SK-N-SH (cell line): ENCODE results near the gene EIF6. TPM values are rescaled to one million over a fixed set of nuclear protein-coding genes. Genes with fewer than 3 reads are reported as not detected.

Experiments
- CTCF ChIA-PET: fragments of 300-600, 350-600 bp; formaldehyde crosslinking; extraction: SDS; loops from one replicate; lab custom pipeline; 2021; lab: Yijun Ruan, JAX
- POLR2A ChIA-PET: fragments of 350-600 bp; sonication (Branson Sonifier 250); formaldehyde crosslinking; extraction: SDS; loops from one replicate; lab custom pipeline; 2020; ENCODE audit warnings: antibody characterized with exemption, inconsistent platforms; lab: Yijun Ruan, JAX
- DNase-seq: peaks from one replicate; pipeline ENCODE4 v3.0.0; 2012
- H2AFZ ChIP-seq: fragments of 200-600 bp; sonication (generic); 2 replicates; pipeline ENCODE4 v1.8.1; 2016; ENCODE audit warnings: antibody characterized with exemption, mild to moderate bottlenecking, low read depth
- H3F3A ChIP-seq: fragments of 200-600 bp; sonication (generic); replicated peaks from 2 replicates; pipeline ENCODE3; 2016; ENCODE audit warnings: antibody characterized with exemption, mild to moderate bottlenecking; ENCODE audit not compliant: insufficient read depth
- H3K27ac ChIP-seq, 2 experiments: fragments of 200-500 bp in 1 of 2; fragments of 200-600 bp in 1 of 2; sonication (Bioruptor generic) in 1 of 2; sonication (generic), shearing (Covaris generic) in 1 of 2; 2 replicates each; pipeline versions ENCODE4 v1.5.1 to v1.6.1; 2014 to 2016; ENCODE audit warnings: low read depth in 2 of 2, inconsistent platforms in 1 of 2, low read length in 1 of 2, mild to moderate bottlenecking in 1 of 2, mixed read lengths in 1 of 2
- H3K27me3 ChIP-seq: fragments of 200-600 bp; sonication (generic), shearing (Covaris generic); 2 replicates; pipeline ENCODE4 v1.6.1; 2016; ENCODE audit warnings: mixed run types; ENCODE audit not compliant: insufficient read depth
- H3K36me3 ChIP-seq, 2 experiments: fragments of 200-500 bp in 1 of 2; fragments of 200-600 bp in 1 of 2; sonication (Bioruptor generic) in 1 of 2; sonication (generic) in 1 of 2; replicated peaks in 1 of 2; 2 replicates each; pipeline versions ENCODE3 to v1.5.1; 2014 to 2016; ENCODE audit warnings: low read length in 1 of 2, mild to moderate bottlenecking in 1 of 2; ENCODE audit not compliant: insufficient read depth in 2 of 2, control insufficient read depth in 1 of 2
- H3K4me1 ChIP-seq, 2 experiments: fragments of 200-500 bp in 1 of 2; fragments of 200-600 bp in 1 of 2; sonication (Bioruptor generic) in 1 of 2; sonication (generic), shearing (Covaris generic) in 1 of 2; 2 replicates each; pipeline versions ENCODE4 v1.5.1 to v1.6.1; 2014 to 2016; ENCODE audit warnings: low read depth in 1 of 2, low read length in 1 of 2, mixed run types in 1 of 2; ENCODE audit not compliant: insufficient read depth in 2 of 2, control insufficient read depth in 1 of 2
- H3K4me2 ChIP-seq: fragments of 200-600 bp; sonication (generic), shearing (Covaris generic); 2 replicates; pipeline ENCODE4 v1.6.1; 2017; ENCODE audit warnings: mixed run types
- H3K4me3 ChIP-seq, 2 experiments: fragments of 200-500 bp in 1 of 2; fragments of 200-600 bp in 1 of 2; sonication (Bioruptor generic) in 1 of 2; sonication (generic), shearing (Covaris generic) in 1 of 2; 2 replicates each; pipeline versions ENCODE4 v1.5.1 to v1.8.1; 2014 to 2016; ENCODE audit warnings: low read depth in 2 of 2, inconsistent platforms in 1 of 2, low read length in 1 of 2, mild to moderate bottlenecking in 1 of 2, mixed read lengths in 1 of 2, moderate library complexity in 1 of 2
- H3K79me2 ChIP-seq: fragments of 200-600 bp; sonication (generic); 2 replicates; pipeline ENCODE4 v1.8.1; 2017; ENCODE audit warnings: mild to moderate bottlenecking; ENCODE audit not compliant: insufficient read depth
- H3K9ac ChIP-seq: fragments of 200-600 bp; sonication (generic); 2 replicates; pipeline ENCODE4 v1.6.1; 2017; ENCODE audit warnings: mixed run types
- H3K9me2 ChIP-seq: fragments of 200-600 bp; sonication (generic); 2 replicates; pipeline ENCODE4 v1.6.1; 2017; ENCODE audit warnings: mixed run types
- H3K9me3 ChIP-seq: fragments of 200-600 bp; sonication (generic); 2 replicates; pipeline ENCODE4 v1.6.1; 2017; ENCODE audit warnings: mixed run types, mild to moderate bottlenecking, moderate library complexity
- H4K20me1 ChIP-seq: fragments of 200-600 bp; sonication (generic); 2 replicates; pipeline ENCODE4 v1.6.1; 2017; ENCODE audit warnings: mild to moderate bottlenecking, mixed run types; ENCODE audit not compliant: insufficient read depth
- EP300 ChIP-seq, 2 experiments: IDR thresholded peaks; 2 replicates each; pipeline versions ENCODE4 v1.4.0 to v1.6.1; 2012; ENCODE audit warnings: borderline replicate concordance in 1 of 2, low read depth in 1 of 2, low read length in 1 of 2
- FOXJ3 ChIP-seq: sonication (generic); formaldehyde crosslinking; IDR thresholded peaks from 2 replicates; pipeline ENCODE4 v1.5.1; 2020; ENCODE audit warnings: mild to moderate bottlenecking, missing genetic modification reagents
- FOXM1 ChIP-seq: IDR thresholded peaks from 2 replicates; pipeline ENCODE4 v1.4.0; 2012; ENCODE audit warnings: low read depth, mild to moderate bottlenecking
- GABPA ChIP-seq: IDR thresholded peaks from 2 replicates; pipeline ENCODE4 v1.4.0; 2012; ENCODE audit warnings: low read depth, mild to moderate bottlenecking
- GATA2 ChIP-seq: sonication (generic); formaldehyde crosslinking; IDR thresholded peaks from 2 replicates; pipeline ENCODE4 v1.5.0; 2020; ENCODE audit warnings: mild to moderate bottlenecking, missing genetic modification reagents
- MXI1 ChIP-seq: IDR thresholded peaks from 2 replicates; pipeline ENCODE4 v1.6.1; 2012; ENCODE audit warnings: mild to moderate bottlenecking, low read depth, low read length, improper control_type of control experiment
- NRF1 ChIP-seq: IDR thresholded peaks from 2 replicates; pipeline ENCODE4 v1.6.1; 2012; ENCODE audit warnings: low read depth, mild to moderate bottlenecking, low read length
- RAD21 ChIP-seq: IDR thresholded peaks from 2 replicates; pipeline ENCODE4 v1.6.1; 2012; ENCODE audit warnings: mild to moderate bottlenecking, low read length
- SMC3 ChIP-seq: IDR thresholded peaks from 2 replicates; pipeline ENCODE4 v1.6.1; 2012; ENCODE audit warnings: low read depth, low read length, improper control_type of control experiment
- WGBS: methylation state at CpG from one replicate; pipeline ENCODE4 v1.1.6; 2017; ENCODE audit warnings: low lambda C conversion rate; 5-methylcytosine and 5-hydroxymethylcytosine counted together
- polyA plus RNA-seq, 3 experiments: library from polyadenylated mRNA; depleted of rRNA; stranded (reverse); fragments of >200 nt; gene quantifications; 2 replicates each; pipeline ENCODE4 v1.2.3, GENCODE V29; 2012
- TF ChIP-seq, protein P1 (sequence below): IDR thresholded peaks from 2 replicates; pipeline ENCODE4; 2012
- TF ChIP-seq, protein P2 (sequence below): fragments of 150-350 bp; IDR thresholded peaks from 2 replicates; pipeline ENCODE4 v1.6.1; 2016; ENCODE audit warnings: mild to moderate bottlenecking, low read depth, low read length
- TF ChIP-seq, protein P3 (sequence below): fragments of 150-350 bp; IDR thresholded peaks from 2 replicates; pipeline ENCODE4 v1.6.1; 2017; ENCODE audit warnings: antibody characterized with exemption, low read length, low read depth, borderline replicate concordance
- TF ChIP-seq, protein P4 (sequence below): fragments of 200-600 bp; sonication (generic); IDR thresholded peaks from 2 replicates; pipeline ENCODE4 v1.6.1; 2017; ENCODE audit warnings: antibody characterized with exemption, mild to moderate bottlenecking, moderate library complexity
- TF ChIP-seq, protein P5 (sequence below): IDR thresholded peaks from 2 replicates; pipeline ENCODE4 v1.4.0; 2012; ENCODE audit warnings: low read depth, borderline replicate concordance
- TF ChIP-seq, protein P6 (sequence below): IDR thresholded peaks from 2 replicates; pipeline ENCODE4 v1.4.0; 2012; ENCODE audit warnings: low read depth, borderline replicate concordance

Gene EIF6
- polyA plus RNA-seq, 1 of the 3 experiments (the other 2 are of a cell fraction) = 356 TPM

DNA sequence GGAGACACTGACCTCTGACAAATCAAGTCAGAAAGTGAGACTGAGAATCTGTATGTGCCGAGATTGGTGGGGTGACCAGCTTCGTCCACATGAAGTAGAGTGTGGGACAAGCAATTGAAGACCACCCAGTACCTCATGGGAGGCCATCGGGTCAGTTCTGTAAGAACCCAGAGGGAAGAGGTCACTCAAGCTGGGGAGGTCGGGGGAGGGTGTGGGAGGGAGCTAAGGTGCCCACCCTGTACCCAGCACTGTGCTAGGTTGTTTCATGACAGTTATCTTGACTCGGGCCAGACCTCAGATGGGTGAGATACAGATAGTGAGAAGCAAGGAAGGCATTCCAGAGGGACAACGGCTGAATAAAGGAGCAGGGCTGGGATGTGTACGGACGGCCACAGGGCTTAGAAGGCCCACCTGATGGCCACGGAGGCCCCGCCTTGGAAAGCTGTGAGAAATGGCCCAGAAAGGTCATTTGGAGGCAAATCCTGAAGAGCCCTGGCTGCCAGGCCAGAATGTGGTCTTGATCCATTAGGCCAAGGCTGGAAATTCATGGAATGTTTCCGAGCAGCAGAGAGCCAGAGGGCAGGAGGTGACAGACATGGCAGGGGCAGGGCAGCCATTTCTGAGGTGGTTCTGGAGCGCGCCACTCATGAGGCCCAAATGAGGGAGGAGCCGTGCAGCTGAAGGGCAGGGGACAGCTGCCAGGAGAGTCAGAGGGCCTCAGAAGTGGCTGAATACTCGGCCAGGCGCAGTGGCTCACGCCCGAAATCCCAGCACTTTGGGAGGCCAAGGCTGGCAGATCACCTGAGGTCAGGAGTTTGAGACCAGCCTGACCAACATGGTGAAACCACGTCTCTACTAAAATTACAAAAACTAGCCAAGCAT is 14.3 kb downstream of the EIF6 start:
- peaks cover 0 to 21% of the 10 kb centered on the region in 2 experiments for H3K36me3 ChIP-seq
- no peaks in the 10 kb centered on the region for H4K20me1 ChIP-seq
- no peaks in the 10 kb centered on the region for H3K9me2 ChIP-seq
- H3K9ac ChIP-seq = no peak overlapping the region
- TF ChIP-seq, protein P1, sequence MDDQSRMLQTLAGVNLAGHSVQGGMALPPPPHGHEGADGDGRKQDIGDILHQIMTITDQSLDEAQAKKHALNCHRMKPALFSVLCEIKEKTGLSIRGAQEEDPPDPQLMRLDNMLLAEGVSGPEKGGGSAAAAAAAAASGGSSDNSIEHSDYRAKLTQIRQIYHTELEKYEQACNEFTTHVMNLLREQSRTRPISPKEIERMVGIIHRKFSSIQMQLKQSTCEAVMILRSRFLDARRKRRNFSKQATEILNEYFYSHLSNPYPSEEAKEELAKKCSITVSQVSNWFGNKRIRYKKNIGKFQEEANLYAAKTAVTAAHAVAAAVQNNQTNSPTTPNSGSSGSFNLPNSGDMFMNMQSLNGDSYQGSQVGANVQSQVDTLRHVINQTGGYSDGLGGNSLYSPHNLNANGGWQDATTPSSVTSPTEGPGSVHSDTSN = no peak
- no peak for TF ChIP-seq GATA2 (CRISPR knock-in tag)
- no peak for TF ChIP-seq EP300 (IDR thresholded peaks at IDR 0.05; ENCODE audit: borderline replicate concordance in 1 of 2, low read depth in 1 of 2, low read length in 1 of 2)
- TF ChIP-seq, protein P2, sequence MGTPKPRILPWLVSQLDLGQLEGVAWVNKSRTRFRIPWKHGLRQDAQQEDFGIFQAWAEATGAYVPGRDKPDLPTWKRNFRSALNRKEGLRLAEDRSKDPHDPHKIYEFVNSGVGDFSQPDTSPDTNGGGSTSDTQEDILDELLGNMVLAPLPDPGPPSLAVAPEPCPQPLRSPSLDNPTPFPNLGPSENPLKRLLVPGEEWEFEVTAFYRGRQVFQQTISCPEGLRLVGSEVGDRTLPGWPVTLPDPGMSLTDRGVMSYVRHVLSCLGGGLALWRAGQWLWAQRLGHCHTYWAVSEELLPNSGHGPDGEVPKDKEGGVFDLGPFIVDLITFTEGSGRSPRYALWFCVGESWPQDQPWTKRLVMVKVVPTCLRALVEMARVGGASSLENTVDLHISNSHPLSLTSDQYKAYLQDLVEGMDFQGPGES = no peak
- no peak for TF ChIP-seq FOXJ3 (CRISPR knock-in tag)
- TF ChIP-seq, protein P3, sequence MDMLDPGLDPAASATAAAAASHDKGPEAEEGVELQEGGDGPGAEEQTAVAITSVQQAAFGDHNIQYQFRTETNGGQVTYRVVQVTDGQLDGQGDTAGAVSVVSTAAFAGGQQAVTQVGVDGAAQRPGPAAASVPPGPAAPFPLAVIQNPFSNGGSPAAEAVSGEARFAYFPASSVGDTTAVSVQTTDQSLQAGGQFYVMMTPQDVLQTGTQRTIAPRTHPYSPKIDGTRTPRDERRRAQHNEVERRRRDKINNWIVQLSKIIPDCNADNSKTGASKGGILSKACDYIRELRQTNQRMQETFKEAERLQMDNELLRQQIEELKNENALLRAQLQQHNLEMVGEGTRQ = no peak
- TF ChIP-seq RAD21 = no peak
- no peak for TF ChIP-seq NRF1
- no peaks in the 10 kb centered on the region for H3K27me3 ChIP-seq
- POLR2A ChIA-PET = no interaction called here
- no peak overlapping the region for H2AFZ ChIP-seq
- no peak for DNase-seq
- H3K4me1 ChIP-seq = peaks cover 0 to 22% of the 10 kb centered on the region in 2 experiments; a peak in 1 of 4 replicates
- H3F3A ChIP-seq = peaks cover 6% of the 10 kb centered on the region
- H3K79me2 ChIP-seq = no peaks in the 10 kb centered on the region
- H3K27ac ChIP-seq = no peak overlapping the region
- no peaks in the 10 kb centered on the region for H3K9me3 ChIP-seq
- no peak overlapping the region for H3K4me2 ChIP-seq
- CTCF ChIA-PET = interaction anchor here (0.6 to 5.7 kb wide), 23 partner anchors 9 to 446 kb away, joined by 3 to 28 read pairs (median 4); partner anchors contain the start of genes EDEM2, GGT7, MMP24 and MMP24OS
- no peak overlapping the region for H3K4me3 ChIP-seq
- WGBS = 91% methylated on average over 16 of the region's 19 CpGs

DNA sequence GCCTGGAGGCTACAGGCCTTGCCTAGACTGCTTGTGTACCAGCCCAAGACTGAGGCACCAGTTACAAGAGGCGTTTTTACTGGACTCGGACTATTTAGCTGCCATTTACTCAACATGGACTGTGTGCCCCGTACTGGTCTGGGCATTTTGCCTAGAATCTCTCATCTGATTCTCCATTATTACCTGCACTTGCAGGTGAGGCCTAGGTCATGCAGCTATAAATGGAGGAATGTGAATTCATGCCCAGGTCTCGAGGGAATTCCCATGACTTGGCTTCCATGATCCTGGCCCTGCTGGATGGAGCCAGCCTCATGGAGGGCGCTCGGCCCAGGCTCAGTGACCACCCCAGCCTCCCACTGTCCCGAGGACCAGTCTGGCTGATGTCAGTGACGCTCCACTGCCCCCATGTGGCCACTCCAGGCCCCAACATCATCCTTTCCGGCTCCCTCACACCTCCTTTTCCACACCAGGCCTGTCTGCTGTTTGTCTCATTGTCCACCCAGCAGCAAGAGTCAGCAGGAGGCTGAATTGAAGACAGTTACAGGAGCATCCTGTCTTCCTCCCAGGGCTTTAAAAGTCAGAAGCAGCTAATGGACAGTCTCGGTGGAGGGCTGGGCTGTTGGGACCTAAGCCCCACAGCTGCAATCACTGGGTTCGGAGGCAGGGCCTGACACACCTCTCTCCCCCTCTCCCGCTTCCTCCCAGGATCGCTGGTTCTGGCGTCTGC is 15.4 kb downstream of the EIF6 start:
- WGBS = 55% methylated on average over 14 of the region's 14 CpGs
- no peaks in the 10 kb centered on the region for H3K9me3 ChIP-seq
- peak; percentile 93 for DNase-seq
- ChIA-PET POLR2A (interaction anchor here (0.6 kb wide), 2 partner anchors 179 kb away, joined by 3 read pairs; no protein-coding TSS in a partner anchor), CTCF (interaction anchor here (0.6 to 5.7 kb wide), 29 partner anchors 9 to 499 kb away, joined by 3 to 28 read pairs (median 4); partner anchors contain the start of genes EDEM2, GDF5, GGT7 and MMP24)
- H3K4me2 ChIP-seq = no peak overlapping the region
- no peaks in the 10 kb centered on the region for H3K27me3 ChIP-seq
- H3K27ac ChIP-seq = peak overlapping the region in 1 of 2 experiments; percentile 14; a peak in 1 of 4 replicates
- no peaks in the 10 kb centered on the region for H3K9me2 ChIP-seq
- peaks cover 0 to 14% of the 10 kb centered on the region in 2 experiments for H3K36me3 ChIP-seq
- H3F3A ChIP-seq = peaks cover 6% of the 10 kb centered on the region
- no peak overlapping the region for H3K9ac ChIP-seq
- peaks cover 0 to 12% of the 10 kb centered on the region in 2 experiments; a peak in 2 of 4 replicates for H3K4me1 ChIP-seq
- H2AFZ ChIP-seq = no peak overlapping the region
- no peaks in the 10 kb centered on the region for H4K20me1 ChIP-seq
- H3K4me3 ChIP-seq = no peak overlapping the region; a peak in 1 of 4 replicates
- no peaks in the 10 kb centered on the region for H3K79me2 ChIP-seq
- TF ChIP-seq NRF1 (no peak), MXI1 (no peak), GABPA (no peak), FOXM1 (no peak), FOXJ3 (CRISPR knock-in tag) (no peak), SMC3 (peak; percentile 85)
- TF ChIP-seq, protein P4, sequence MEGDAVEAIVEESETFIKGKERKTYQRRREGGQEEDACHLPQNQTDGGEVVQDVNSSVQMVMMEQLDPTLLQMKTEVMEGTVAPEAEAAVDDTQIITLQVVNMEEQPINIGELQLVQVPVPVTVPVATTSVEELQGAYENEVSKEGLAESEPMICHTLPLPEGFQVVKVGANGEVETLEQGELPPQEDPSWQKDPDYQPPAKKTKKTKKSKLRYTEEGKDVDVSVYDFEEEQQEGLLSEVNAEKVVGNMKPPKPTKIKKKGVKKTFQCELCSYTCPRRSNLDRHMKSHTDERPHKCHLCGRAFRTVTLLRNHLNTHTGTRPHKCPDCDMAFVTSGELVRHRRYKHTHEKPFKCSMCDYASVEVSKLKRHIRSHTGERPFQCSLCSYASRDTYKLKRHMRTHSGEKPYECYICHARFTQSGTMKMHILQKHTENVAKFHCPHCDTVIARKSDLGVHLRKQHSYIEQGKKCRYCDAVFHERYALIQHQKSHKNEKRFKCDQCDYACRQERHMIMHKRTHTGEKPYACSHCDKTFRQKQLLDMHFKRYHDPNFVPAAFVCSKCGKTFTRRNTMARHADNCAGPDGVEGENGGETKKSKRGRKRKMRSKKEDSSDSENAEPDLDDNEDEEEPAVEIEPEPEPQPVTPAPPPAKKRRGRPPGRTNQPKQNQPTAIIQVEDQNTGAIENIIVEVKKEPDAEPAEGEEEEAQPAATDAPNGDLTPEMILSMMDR = peak; percentile 87
- TF ChIP-seq, protein P5, sequence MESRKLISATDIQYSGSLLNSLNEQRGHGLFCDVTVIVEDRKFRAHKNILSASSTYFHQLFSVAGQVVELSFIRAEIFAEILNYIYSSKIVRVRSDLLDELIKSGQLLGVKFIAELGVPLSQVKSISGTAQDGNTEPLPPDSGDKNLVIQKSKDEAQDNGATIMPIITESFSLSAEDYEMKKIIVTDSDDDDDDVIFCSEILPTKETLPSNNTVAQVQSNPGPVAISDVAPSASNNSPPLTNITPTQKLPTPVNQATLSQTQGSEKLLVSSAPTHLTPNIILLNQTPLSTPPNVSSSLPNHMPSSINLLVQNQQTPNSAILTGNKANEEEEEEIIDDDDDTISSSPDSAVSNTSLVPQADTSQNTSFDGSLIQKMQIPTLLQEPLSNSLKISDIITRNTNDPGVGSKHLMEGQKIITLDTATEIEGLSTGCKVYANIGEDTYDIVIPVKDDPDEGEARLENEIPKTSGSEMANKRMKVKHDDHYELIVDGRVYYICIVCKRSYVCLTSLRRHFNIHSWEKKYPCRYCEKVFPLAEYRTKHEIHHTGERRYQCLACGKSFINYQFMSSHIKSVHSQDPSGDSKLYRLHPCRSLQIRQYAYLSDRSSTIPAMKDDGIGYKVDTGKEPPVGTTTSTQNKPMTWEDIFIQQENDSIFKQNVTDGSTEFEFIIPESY = no peak
- TF ChIP-seq, protein P6, sequence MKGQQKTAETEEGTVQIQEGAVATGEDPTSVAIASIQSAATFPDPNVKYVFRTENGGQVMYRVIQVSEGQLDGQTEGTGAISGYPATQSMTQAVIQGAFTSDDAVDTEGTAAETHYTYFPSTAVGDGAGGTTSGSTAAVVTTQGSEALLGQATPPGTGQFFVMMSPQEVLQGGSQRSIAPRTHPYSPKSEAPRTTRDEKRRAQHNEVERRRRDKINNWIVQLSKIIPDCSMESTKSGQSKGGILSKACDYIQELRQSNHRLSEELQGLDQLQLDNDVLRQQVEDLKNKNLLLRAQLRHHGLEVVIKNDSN = no peak
